PC-3 (cell line): ENCODE results near the gene POLD4. TPM values are rescaled to one million over a fixed set of nuclear protein-coding genes. Genes with fewer than 3 reads are reported as not detected.

Experiments
- ATAC-seq: fragments of 200-7000 bp; cut with Tn5 transposase; 2 replicates; pipeline ENCODE4 v1.9.1; 2020; ENCODE audit warnings: mild to moderate bottlenecking, moderate library complexity
- BruUV-seq: library from RNA; stranded (reverse); fragments of 400-500 nt; replicated peaks from 2 replicates; lab custom pipeline; 2021; lab: Mats Ljungman, UMichigan
- CTCF ChIA-PET: fragments of 300-600 bp; sonication (Branson Sonifier 250); formaldehyde crosslinking; loops from one replicate; lab custom pipeline; 2022; ENCODE audit warnings: antibody characterized with exemption; lab: Charles Lee
- POLR2A ChIA-PET: fragments of 300-600 bp; sonication (Branson Sonifier 250); formaldehyde crosslinking; loops from one replicate; lab custom pipeline; 2022; ENCODE audit warnings: antibody characterized with exemption; ENCODE audit not compliant: unreplicated experiment; lab: Charles Lee
- DNase-seq: peaks from one replicate; pipeline ENCODE4 v3.0.0-alpha.2; 2015
- H2AFZ ChIP-seq: fragments of 300-600 bp; sonication (generic); 2 replicates; pipeline ENCODE4 v1.6.0; 2016; ENCODE audit warnings: antibody characterized with exemption, low read length
- H3F3A ChIP-seq: fragments of 300-600 bp; sonication (generic); one replicate; pipeline ENCODE4 v1.6.0; 2017; ENCODE audit warnings: antibody characterized with exemption, low read length, control low read depth, mild to moderate bottlenecking; ENCODE audit not compliant: unreplicated experiment
- H3K27ac ChIP-seq: fragments of 300-600 bp; sonication (generic); 2 replicates; pipeline ENCODE4 v1.5.1; 2016; ENCODE audit warnings: mild to moderate bottlenecking, low read length
- H3K27me3 ChIP-seq: fragments of 300-600 bp; sonication (generic); 2 replicates; pipeline ENCODE4 v1.6.1; 2016; ENCODE audit warnings: low read length, mixed read lengths
- H3K36me3 ChIP-seq: fragments of 300-600 bp; sonication (generic); 2 replicates; pipeline ENCODE4 v1.6.1; 2016; ENCODE audit warnings: low read depth, mixed run types, low read length, mixed read lengths
- H3K4me1 ChIP-seq: fragments of 300-600 bp; sonication (generic); 2 replicates; pipeline ENCODE4 v1.5.1; 2016; ENCODE audit warnings: low read length; ENCODE audit not compliant: insufficient read depth
- H3K4me2 ChIP-seq: fragments of 300-600 bp; sonication (generic); 2 replicates; pipeline ENCODE4 v1.6.0; 2016; ENCODE audit warnings: low read length
- H3K4me3 ChIP-seq: fragments of 300-600 bp; sonication (generic); 2 replicates; pipeline ENCODE4 v1.5.1; 2016; ENCODE audit warnings: mild to moderate bottlenecking, low read length, mixed read lengths
- H3K79me2 ChIP-seq: fragments of 300-600 bp; sonication (generic); 2 replicates; pipeline ENCODE4 v1.6.1; 2017; ENCODE audit warnings: low read length, mixed read lengths
- H3K9ac ChIP-seq: fragments of 300-600 bp; sonication (generic); 2 replicates; pipeline ENCODE4 v1.6.0; 2016; ENCODE audit warnings: mild to moderate bottlenecking, low read length
- H3K9me2 ChIP-seq: fragments of 300-600 bp; sonication (generic); replicated peaks from 2 replicates; pipeline ENCODE4 v1.6.1; 2016; ENCODE audit warnings: mixed run types, low read length, mixed read lengths
- H3K9me3 ChIP-seq: fragments of 300-600 bp; sonication (generic); 2 replicates; pipeline ENCODE4 v1.6.1; 2016; ENCODE audit warnings: low read length, mixed read lengths
- H4K20me1 ChIP-seq: fragments of 300-600 bp; sonication (generic); 2 replicates; pipeline ENCODE4 v1.6.1; 2016; ENCODE audit warnings: low read length, mixed read lengths
- CTCF ChIP-seq: fragments of 300-600 bp; sonication (generic); conservative IDR thresholded peaks from 2 replicates; pipeline ENCODE4 v1.5.1; 2017; ENCODE audit warnings: antibody characterized with exemption, low read depth, mild to moderate bottlenecking, low read length
- EZH2 ChIP-seq: fragments of 300-600 bp; sonication (generic); IDR thresholded peaks from one replicate; pipeline ENCODE4 v1.6.1; 2017; ENCODE audit warnings: antibody characterized with exemption, mild to moderate bottlenecking, low read length; ENCODE audit not compliant: unreplicated experiment
- EZH2phosphoT487 ChIP-seq: fragments of 300-600 bp; sonication (generic); IDR thresholded peaks from 2 replicates; pipeline ENCODE4 v1.6.1; 2018; ENCODE audit warnings: mild to moderate bottlenecking, antibody characterized with exemption, low read length, borderline replicate concordance
- intact Hi-C: fragments of 100-400 bp; cut with micrococcal nuclease; formaldehyde crosslinking; loops from 2 replicates; pipeline ENCODE4 v1.9.0; 2023
- total RNA-seq: library from RNA; depleted of rRNA; stranded (reverse); fragments of >200 nt; gene quantifications from 2 replicates; pipeline ENCODE4 v1.2.3, GENCODE V29; 2014

The POLD4 gene
- total RNA-seq, 1 experiment from 2014 or later, result 81.5 TPM

- Histone ChIP-seq H3K9me2 (no peaks in the 10 kb centered on the region), H3K4me3 (no peak overlapping the region), H3K9me3 (no peaks in the 10 kb centered on the region), H3K27me3 (no peaks in the 10 kb centered on the region), H3K4me2 (no peak overlapping the region), H3K36me3 (peaks cover 24% of the 10 kb centered on the region), H3K4me1 (peaks cover 11% of the 10 kb centered on the region), H3K9ac (no peak overlapping the region), H3K27ac (no peak overlapping the region), H4K20me1 (peaks cover 16% of the 10 kb centered on the region; the same call in 1 of the 2 replicates), H2AFZ (no peak overlapping the region), H3K79me2 (peaks cover 28% of the 10 kb centered on the region), H3F3A (no peaks in the 10 kb centered on the region)
- ChIA-PET POLR2A (interaction anchor here (0.6 kb wide), 1 partner anchor 23 kb away, joined by 4 read pairs; no protein-coding TSS in a partner anchor), CTCF (no interaction called here)
- TF ChIP-seq CTCF, result no peak
- no peak for TF ChIP-seq EZH2
- no peak for TF ChIP-seq EZH2phosphoT487
- BruUV-seq, result no TSS peak
- intact Hi-C loops, result no loop called here
- no peak for ATAC-seq
- no peak for DNase-seq
Measured at GRCh38 chr11:67397986-67398660, 44.8 kb upstream of the POLD4 start.

- ChIA-PET CTCF (no interaction called here), POLR2A (interaction anchor here (0.6 kb wide), 1 partner anchor 24 kb away, joined by 4 read pairs; no protein-coding TSS in a partner anchor)
- no peak for ATAC-seq
- TF ChIP-seq CTCF (no peak), EZH2 (no peak), EZH2phosphoT487 (no peak)
- Histone ChIP-seq H4K20me1 (peaks cover 16% of the 10 kb centered on the region; the same call in 1 of the 2 replicates), H3K9ac (no peak overlapping the region), H3K4me2 (no peak overlapping the region), H3K79me2 (peaks cover 31% of the 10 kb centered on the region), H3K9me3 (no peaks in the 10 kb centered on the region), H2AFZ (no peak overlapping the region), H3K4me3 (no peak overlapping the region), H3K36me3 (peaks cover 24% of the 10 kb centered on the region), H3K27ac (no peak overlapping the region), H3K27me3 (no peaks in the 10 kb centered on the region), H3K9me2 (no peaks in the 10 kb centered on the region), H3F3A (no peaks in the 10 kb centered on the region), H3K4me1 (peaks cover 14% of the 10 kb centered on the region)
- no peak for DNase-seq
- intact Hi-C loops, result no loop called here
- no TSS peak for BruUV-seq
Measured at GRCh38 chr11:67397536-67397935, 44.2 kb upstream of the POLD4 start.
